Measurements from ENCODE around the gene MLKL. TPM values are rescaled to one million over a fixed set of nuclear protein-coding genes. Genes with fewer than 3 reads are reported as not detected.
"Not testable (repeated sequence)": the region's sequence is repeated elsewhere in the genome, so short reads cannot be mapped to it uniquely, and the experiment has no call there.

Gene MLKL
- total RNA-seq, 1 donor from 2014 or later, result 3.0 TPM

GRCh38 chr16:74713876-74714275 lies 13.2 kb upstream of the MLKL start:
- no peak for ATAC-seq (ENCODE audit: poor library complexity)
- DNase-seq, result no peak
- intact Hi-C loops (cut with DNase I), result no loop called here

GRCh38 chr16:74713325-74713724 lies 12.7 kb upstream of the MLKL start:
- intact Hi-C loops (cut with DNase I), result no loop called here
- DNase-seq (no peak), ATAC-seq (ENCODE audit: poor library complexity) (no peak)

GRCh38 chr16:74711938-74712337 lies 11.3 kb upstream of the MLKL start:
- intact Hi-C loops (cut with DNase I), result no loop called here
- DNase-seq (no peak), ATAC-seq (ENCODE audit: poor library complexity) (no peak)

- no peak for ATAC-seq (ENCODE audit: poor library complexity)
- intact Hi-C loops (cut with DNase I), result no loop called here
These were observed 9.7 kb upstream of the MLKL start for GRCh38 chr16:74710401-74710800.

GRCh38 chr16:74709441-74709877 lies 8.8 kb upstream of the MLKL start:
- DNase-seq (peak; percentile 87), ATAC-seq (ENCODE audit: poor library complexity) (peak; percentile 92)
- intact Hi-C loops (cut with DNase I), result loop anchor here (2.0 to 10.0 kb wide), 2 partner anchors 153 to 425 kb away; no protein-coding TSS in a partner anchor

More at GRCh38 chr16:74710401-74710800, 9.7 kb upstream of the MLKL start:
- DNase-seq, result no peak

- DNase-seq (peak; percentile 54), ATAC-seq (ENCODE audit: poor library complexity) (peak; percentile 62)
- intact Hi-C loops (cut with DNase I), result loop anchor here (10.0 kb wide), 1 partner anchor 435 kb away; no protein-coding TSS in a partner anchor
These were observed 585 bp downstream of the MLKL start for GRCh38 chr16:74700116-74700437.

- DNase-seq, result no peak
- intact Hi-C loops (cut with DNase I), result loop anchor here (10.0 kb wide), 1 partner anchor 435 kb away; no protein-coding TSS in a partner anchor
- ATAC-seq (ENCODE audit: poor library complexity), result no peak
These were observed 996 bp downstream of the MLKL start for GRCh38 chr16:74699666-74700065.

GRCh38 chr16:74698222-74698621 lies 2.4 kb downstream of the MLKL start:
- DNase-seq, result no peak
- no peak for ATAC-seq (ENCODE audit: poor library complexity)
- intact Hi-C loops (cut with DNase I), result no loop called here

GRCh38 chr16:74695450-74696422 lies 4.9 kb downstream of the MLKL start:
- intact Hi-C loops (cut with DNase I), result no loop called here
- peak; percentile 96 for ATAC-seq (ENCODE audit: poor library complexity)

GRCh38 chr16:74691093-74691855 lies 9.4 kb downstream of the MLKL start:
- intact Hi-C loops (cut with DNase I), result no loop called here
- DNase-seq (no peak), ATAC-seq (ENCODE audit: poor library complexity) (no peak)

More at GRCh38 chr16:74695450-74696422, 4.9 kb downstream of the MLKL start:
- peak; percentile 84 for DNase-seq

- no peak for DNase-seq
- intact Hi-C loops (cut with DNase I), result no loop called here
- no peak for ATAC-seq (ENCODE audit: poor library complexity)
These were observed 18.1 kb downstream of the MLKL start for GRCh38 chr16:74682556-74682955.

- ATAC-seq (ENCODE audit: poor library complexity) (no peak), DNase-seq (no peak)
- intact Hi-C loops (cut with DNase I), result no loop called here
These were observed 20.0 kb downstream of the MLKL start for GRCh38 chr16:74680681-74681080.

- DNase-seq (no peak), ATAC-seq (ENCODE audit: poor library complexity) (no peak)
- intact Hi-C loops (cut with DNase I), result no loop called here
These were observed 20.7 kb downstream of the MLKL start for GRCh38 chr16:74679983-74680382.

GRCh38 chr16:74677868-74678267 lies 22.8 kb downstream of the MLKL start:
- DNase-seq, result no peak
- ATAC-seq (ENCODE audit: poor library complexity), result no peak
- intact Hi-C loops (cut with DNase I), result no loop called here

GRCh38 chr16:74673876-74674275 lies 26.8 kb downstream of the MLKL start:
- no peak for ATAC-seq (ENCODE audit: poor library complexity)
- no peak for DNase-seq
- intact Hi-C loops (cut with DNase I), result no loop called here

GRCh38 chr16:74668877-74669276 lies 31.8 kb downstream of the MLKL start:
- DNase-seq; intact Hi-C loops (cut with DNase I); ATAC-seq (ENCODE audit: poor library complexity): not testable (repeated sequence)

GRCh38 chr16:74667255-74667700 lies 33.4 kb downstream of the MLKL start:
- intact Hi-C loops (cut with DNase I), result no loop called here
- ATAC-seq (ENCODE audit: poor library complexity), result peak; percentile 34

GRCh38 chr16:74666425-74667254 lies 34.0 kb downstream of the MLKL start, which contains the start of gene RFWD3:
TSS of gene RFWD3 (minus strand) at chr16:74666877. CDS start at chr16:74661449, 5,428 bp downstream.
- intact Hi-C loops (cut with DNase I), result no loop called here
- ATAC-seq (ENCODE audit: poor library complexity) (peak; percentile 100), DNase-seq (peak; percentile 96)

More at GRCh38 chr16:74667255-74667700, 33.4 kb downstream of the MLKL start:
- DNase-seq, result peak; percentile 69

Measured in Right ventricle myocardium superior (tissue), 1 donor.